ENCODE measurements around the gene QSOX1.

QSOX1 gene

GRCh38 chr1:180236698-180237509, 82.2 kb downstream of the QSOX1 start:
- DNase-seq, result no peak

- no peak for DNase-seq
Measured at GRCh38 chr1:180237869-180238476, 83.3 kb downstream of the QSOX1 start.

- DNase-seq, result no peak
Measured at GRCh38 chr1:180238675-180239074, 84.0 kb downstream of the QSOX1 start.

GRCh38 chr1:180239145-180240096, 84.8 kb downstream of the QSOX1 start:
- DNase-seq, result no peak

GRCh38 chr1:180241716-180242544, 87.3 kb downstream of the QSOX1 start:
- DNase-seq, result no peak

GRCh38 chr1:180243517-180244221, 89.0 kb downstream of the QSOX1 start:
- DNase-seq, result no peak

GRCh38 chr1:180244840-180245239, 90.2 kb downstream of the QSOX1 start:
- DNase-seq, result no peak

- no peak for DNase-seq
Measured at GRCh38 chr1:180246579-180246978, 91.9 kb downstream of the QSOX1 start.

GRCh38 chr1:180247061-180247460, 92.4 kb downstream of the QSOX1 start:
- DNase-seq, result no peak

- no peak for DNase-seq
Measured at GRCh38 chr1:180247580-180247979, 92.9 kb downstream of the QSOX1 start.

- no peak for DNase-seq
Measured at GRCh38 chr1:180248176-180248575, 93.5 kb downstream of the QSOX1 start.

- no peak for DNase-seq
Measured at GRCh38 chr1:180248731-180249681, 94.3 kb downstream of the QSOX1 start.

- no peak for DNase-seq
Measured at GRCh38 chr1:180249725-180250498, 95.2 kb downstream of the QSOX1 start.

- no peak for DNase-seq
Measured at GRCh38 chr1:180250499-180250770, 95.8 kb downstream of the QSOX1 start.

GRCh38 chr1:180250883-180251509, 96.3 kb downstream of the QSOX1 start:
- no peak for DNase-seq

GRCh38 chr1:180251526-180252305, 97.0 kb downstream of the QSOX1 start:
- no peak for DNase-seq

- peak; percentile 85 for DNase-seq
Measured at GRCh38 chr1:180252638-180253536, 98.2 kb downstream of the QSOX1 start.
